Measurements from ENCODE around the gene TSPAN11. TPM values are rescaled to one million over a fixed set of nuclear protein-coding genes. Genes with fewer than 3 reads are reported as not detected.
"Not testable (repeated sequence)": the region's sequence is repeated elsewhere in the genome, so short reads cannot be mapped to it uniquely, and the experiment has no call there.

TSPAN11 gene
- total RNA-seq, 1 donor from 2014 or later, result 0.16 TPM

- no peak for DNase-seq (ENCODE audit: low read depth)
These were observed 91.0 kb downstream of the TSPAN11 start for GRCh38 chr12:31017535-31017934.

GRCh38 chr12:31018106-31018789, 91.7 kb downstream of the TSPAN11 start:
- DNase-seq (ENCODE audit: low read depth), result no peak

GRCh38 chr12:31018790-31019505, 92.4 kb downstream of the TSPAN11 start:
- no peak for DNase-seq (ENCODE audit: low read depth)

GRCh38 chr12:31019561-31019960, 93.0 kb downstream of the TSPAN11 start:
- no peak for DNase-seq (ENCODE audit: low read depth)

GRCh38 chr12:31019976-31020375, 93.4 kb downstream of the TSPAN11 start:
- DNase-seq (ENCODE audit: low read depth), result no peak

GRCh38 chr12:31020385-31021166, 94.0 kb downstream of the TSPAN11 start:
- no peak for DNase-seq (ENCODE audit: low read depth)

- DNase-seq (ENCODE audit: low read depth), result no peak
These were observed 94.6 kb downstream of the TSPAN11 start for GRCh38 chr12:31021181-31021580.

- DNase-seq (ENCODE audit: low read depth), result no peak
These were observed 95.4 kb downstream of the TSPAN11 start for GRCh38 chr12:31021809-31022494.

GRCh38 chr12:31023271-31023724, 96.8 kb downstream of the TSPAN11 start:
- DNase-seq (ENCODE audit: low read depth), result no peak

GRCh38 chr12:31026202-31026601, 99.7 kb downstream of the TSPAN11 start:
- no peak for DNase-seq (ENCODE audit: low read depth)

- DNase-seq (ENCODE audit: low read depth), result not testable (repeated sequence)
These were observed 100.5 kb downstream of the TSPAN11 start for GRCh38 chr12:31027006-31027405.

GRCh38 chr12:31029468-31029867, 102.9 kb downstream of the TSPAN11 start:
- no peak for DNase-seq (ENCODE audit: low read depth)

GRCh38 chr12:31029916-31030562, 103.5 kb downstream of the TSPAN11 start:
- DNase-seq (ENCODE audit: low read depth), result peak; percentile 54

- DNase-seq (ENCODE audit: low read depth), result no peak
These were observed 105.4 kb downstream of the TSPAN11 start for GRCh38 chr12:31031951-31032335.

- DNase-seq (ENCODE audit: low read depth), result no peak
These were observed 106.6 kb downstream of the TSPAN11 start for GRCh38 chr12:31033146-31033545.

GRCh38 chr12:31033681-31034080, 107.1 kb downstream of the TSPAN11 start:
- no peak for DNase-seq (ENCODE audit: low read depth)

- no peak for DNase-seq (ENCODE audit: low read depth)
These were observed 107.8 kb downstream of the TSPAN11 start for GRCh38 chr12:31034372-31034771.

- DNase-seq (ENCODE audit: low read depth), result no peak
These were observed 108.7 kb downstream of the TSPAN11 start for GRCh38 chr12:31035226-31035625.

GRCh38 chr12:31035967-31036665, 109.6 kb downstream of the TSPAN11 start:
- no peak for DNase-seq (ENCODE audit: low read depth)

GRCh38 chr12:31037028-31037427, 110.5 kb downstream of the TSPAN11 start:
- no peak for DNase-seq (ENCODE audit: low read depth)
